NCI-H2196 treated with DMSO at 0.1 percent for 48 hours (cell line): ENCODE data around the gene SRSF10.

ENCODE experiments used
- DNase-seq: peaks from one replicate; lab custom pipeline; 2025; ENCODE audit not compliant: unreplicated experiment; lab: John Stamatoyannopoulos, UW

The SRSF10 gene

GRCh38 chr1:23914921-23915320 lies 65.2 kb downstream of the SRSF10 start:
- DNase-seq, result no peak
